HepG2 (cell line): ENCODE data around the gene ADGRB2. TPM values are rescaled to one million over a fixed set of nuclear protein-coding genes. Genes with fewer than 3 reads are reported as not detected.

Experiments used
- ATAC-seq: fragments of 200-7000 bp; cut with Tn5 transposase; 3 replicates; pipeline ENCODE4 v1.9.1; 2020; ENCODE audit warnings: mild to moderate bottlenecking, moderate library complexity
- BruUV-seq: library from RNA; stranded (reverse); fragments of 400-500 nt; replicated peaks from 2 replicates; lab custom pipeline; 2021; lab: Mats Ljungman, UMichigan
- CTCF ChIA-PET: fragments of 300-600 bp; formaldehyde crosslinking; extraction: SDS; loops from one replicate; lab custom pipeline; 2021; ENCODE audit warnings: low total read pairs, inconsistent platforms, low intra/inter-chr PET ratio; lab: Yijun Ruan, JAX
- POLR2A ChIA-PET: fragments of 350-600 bp; sonication (Branson Sonifier 250); formaldehyde crosslinking; loops from one replicate; lab custom pipeline; 2020; ENCODE audit warnings: antibody characterized with exemption, inconsistent platforms; lab: Yijun Ruan, JAX
- DNase-seq: peaks from one replicate; pipeline ENCODE4 v3.0.0-alpha.2; 2015; ENCODE audit warnings: low spot score
- FAIRE-seq: peaks from 3 replicates; lab custom pipeline; 2011; peaks lifted over from hg19 to GRCh38; lab: Jason Lieb, UNC
- H2AFZ ChIP-seq: one replicate; pipeline ENCODE4 v1.6.1; 2011; ENCODE audit warnings: low read length, inconsistent platforms
- H3K27ac ChIP-seq: fragments of 300-600 bp; 3 replicates; pipeline ENCODE4 v1.8.0; 2011; ENCODE audit warnings: mixed run types, mild to moderate bottlenecking, mixed read lengths, low read length, inconsistent platforms; ENCODE audit not compliant: insufficient read depth; ENCODE audit errors: extremely low read length
- H3K27me3 ChIP-seq, 2 experiments: fragments of 200-600 bp in 1 of 2; 2 replicates in 1 of 2; 3 replicates in 1 of 2; pipeline versions ENCODE4 v1.6.0 to v1.8.0; 2011; ENCODE audit warnings: low read length in 2 of 2, mild to moderate bottlenecking in 2 of 2, moderate library complexity in 2 of 2, inconsistent platforms in 1 of 2; ENCODE audit not compliant: insufficient read depth in 2 of 2, control insufficient read depth in 1 of 2
- H3K36me3 ChIP-seq, 2 experiments: fragments of 200-600 bp in 1 of 2; replicated peaks in 1 of 2; 2 replicates in 1 of 2; 3 replicates in 1 of 2; pipeline versions ENCODE4 v1.5.1 to v1.8.0; 2011; ENCODE audit warnings: low read length in 2 of 2, inconsistent platforms in 1 of 2; ENCODE audit not compliant: insufficient read depth in 2 of 2, control insufficient read depth in 1 of 2
- H3K4me1 ChIP-seq: 2 replicates; pipeline ENCODE4 v1.5.1; 2012; ENCODE audit warnings: low read length, inconsistent platforms; ENCODE audit not compliant: insufficient read depth
- H3K4me2 ChIP-seq: 2 replicates; pipeline ENCODE4 v1.6.0; 2011; ENCODE audit warnings: low read depth, low read length, inconsistent platforms
- H3K4me3 ChIP-seq, 3 experiments: fragments of 200-600 bp in 1 of 3; sonication (generic), shearing (Covaris generic) in 1 of 3; replicated peaks in 1 of 3; 2 replicates each; pipeline ENCODE4 v1.5.1; 2011 to 2016; ENCODE audit warnings: low read length in 3 of 3, inconsistent platforms in 2 of 3, low read depth in 2 of 3, mild to moderate bottlenecking in 2 of 3, control low read depth in 1 of 3, mixed read lengths in 1 of 3; ENCODE audit not compliant: insufficient read depth in 1 of 3
- H3K79me2 ChIP-seq: one replicate; pipeline ENCODE4 v1.6.1; 2011; ENCODE audit warnings: low read length, inconsistent platforms; ENCODE audit not compliant: insufficient read depth
- H3K9ac ChIP-seq: 2 replicates; pipeline ENCODE4 v1.6.0; 2011; ENCODE audit warnings: mild to moderate bottlenecking, low read depth, low read length, inconsistent platforms; ENCODE audit not compliant: insufficient read depth
- H3K9me3 ChIP-seq: 2 replicates; pipeline ENCODE4 v1.5.1; 2012; ENCODE audit warnings: mild to moderate bottlenecking, low read length
- H4K20me1 ChIP-seq: 2 replicates; pipeline ENCODE4 v1.6.0; 2011; ENCODE audit warnings: inconsistent platforms, mild to moderate bottlenecking, low read length, moderate library complexity; ENCODE audit not compliant: insufficient read depth
- AGO2 ChIP-seq: fragments of 200-400 bp; formaldehyde crosslinking; optimal IDR thresholded peaks from 2 replicates; pipeline ENCODE3; 2017; ENCODE audit warnings: mild to moderate bottlenecking, low read depth, low read length, moderate library complexity
- CENPT ChIP-seq: sonication (generic); formaldehyde crosslinking; IDR thresholded peaks from 2 replicates; pipeline ENCODE4 v1.8.0; 2022; ENCODE audit warnings: low read depth, mild to moderate bottlenecking, moderate library complexity, missing genetic modification reagents
- CHCHD3 ChIP-seq: sonication (generic); formaldehyde crosslinking; IDR thresholded peaks from 2 replicates; pipeline ENCODE4 v1.8.0; 2022; ENCODE audit warnings: mild to moderate bottlenecking, missing genetic modification reagents, moderate library complexity
- DMAP1 ChIP-seq: IDR thresholded peaks from 2 replicates; pipeline ENCODE4 v1.6.1; 2016
- FOSL2 ChIP-seq: sonication (generic); formaldehyde crosslinking; IDR thresholded peaks from 2 replicates; pipeline ENCODE4 v1.4.0; 2020; ENCODE audit warnings: missing genetic modification reagents
- HHEX ChIP-seq: IDR thresholded peaks from 2 replicates; pipeline ENCODE4 v1.6.1; 2016; ENCODE audit warnings: control low read depth
- HIVEP1 ChIP-seq: sonication (generic); formaldehyde crosslinking; IDR thresholded peaks from 2 replicates; pipeline ENCODE4 v1.4.0; 2020; ENCODE audit warnings: mild to moderate bottlenecking, missing genetic modification reagents
- MTF1 ChIP-seq: sonication (generic); formaldehyde crosslinking; IDR thresholded peaks from 2 replicates; pipeline ENCODE4 v1.5.0; 2020; ENCODE audit warnings: missing genetic modification reagents
- SOX6 ChIP-seq, 2 experiments: fragments of 450-650 bp in 1 of 2; sonication (generic) in 1 of 2; formaldehyde crosslinking in 1 of 2; IDR thresholded peaks; 2 replicates each; pipeline versions ENCODE4 v1.4.0 to v1.6.1; 2017 to 2020; ENCODE audit warnings: antibody characterized with exemption in 1 of 2, mild to moderate bottlenecking in 1 of 2, missing genetic modification reagents in 1 of 2
- SYNCRIP ChIP-seq: fragments of 200-400 bp; formaldehyde crosslinking; IDR thresholded peaks from 2 replicates; pipeline ENCODE4 v1.6.1; 2018; ENCODE audit warnings: mild to moderate bottlenecking, low read depth, low read length; ENCODE audit not compliant: insufficient read depth
- TBX3 ChIP-seq: fragments of 450-650 bp; IDR thresholded peaks from 2 replicates; pipeline ENCODE4 v1.6.1; 2017; ENCODE audit warnings: antibody characterized with exemption, mild to moderate bottlenecking, inconsistent platforms, borderline replicate concordance
- ZNF772 ChIP-seq: sonication (generic); formaldehyde crosslinking; IDR thresholded peaks from 2 replicates; pipeline ENCODE4 v1.5.0; 2020; ENCODE audit warnings: mild to moderate bottlenecking, missing genetic modification reagents
- WGBS: methylation state at CpG from one replicate; pipeline ENCODE4 v1.1.6; 2017; ENCODE audit warnings: low lambda C conversion rate; 5-methylcytosine and 5-hydroxymethylcytosine counted together
- in situ Hi-C: cut with HindIII; loops from 2 replicates; pipeline ENCODE4 v1.10.0; 2017; ENCODE audit warnings: low pct_unique_long_range_greater_than_20kb; ENCODE audit not compliant: extremely low pct_ligation_motif_present
- intact Hi-C: fragments of 100-400 bp; cut with micrococcal nuclease; formaldehyde crosslinking; loops from one replicate; pipeline ENCODE4 v1.10.0; 2022; ENCODE audit not compliant: unreplicated experiment
- polyA plus RNA-seq, 8 experiments: library from polyadenylated mRNA; depleted of rRNA in 3 of 8; stranded (reverse) in 7 of 8; unstranded in 1 of 8; fragments of >200 nt; fragmentation: Illumina TruSeq in 4 of 8; extraction: Trizol in 4 of 8; gene quantifications; 2 replicates each; pipeline versions ENCODE4 v1.2.1 to v1.2.3, GENCODE V29; 2011 to 2016; ENCODE audit warnings: low read depth in 4 of 8, missing spikeins in 1 of 8, mixed read lengths in 1 of 8; ENCODE audit not compliant: insufficient read depth in 1 of 8
- total RNA-seq, 5 experiments: library from RNA; depleted of rRNA; stranded (reverse); fragments of >200 nt; fragmentation: Illumina TruSeq; extraction: Trizol; gene quantifications; 2 replicates each; pipeline ENCODE4 v1.2.3, GENCODE V29; 2016; ENCODE audit warnings: low read depth in 1 of 5
- TF ChIP-seq, protein P1 (sequence below): sonication (generic); formaldehyde crosslinking; conservative IDR thresholded peaks from 2 replicates; pipeline ENCODE4 v1.4.0; 2020; ENCODE audit warnings: missing genetic modification reagents
- TF ChIP-seq, protein P2 (sequence below): sonication (generic); formaldehyde crosslinking; conservative IDR thresholded peaks from 2 replicates; pipeline ENCODE4 v1.4.0; 2020; ENCODE audit warnings: missing genetic modification reagents
- TF ChIP-seq, protein P3 (sequence below): sonication (generic); formaldehyde crosslinking; IDR thresholded peaks from 2 replicates; pipeline ENCODE4 v1.4.0; 2020; ENCODE audit warnings: mild to moderate bottlenecking, missing genetic modification reagents

ADGRB2 gene
- total and polyA plus RNA-seq, 2 of the 13 experiments (the other 11 are each of a cell fraction or from before 2014, with no cell fraction given): 0.03 to 0.09 TPM

DNA sequence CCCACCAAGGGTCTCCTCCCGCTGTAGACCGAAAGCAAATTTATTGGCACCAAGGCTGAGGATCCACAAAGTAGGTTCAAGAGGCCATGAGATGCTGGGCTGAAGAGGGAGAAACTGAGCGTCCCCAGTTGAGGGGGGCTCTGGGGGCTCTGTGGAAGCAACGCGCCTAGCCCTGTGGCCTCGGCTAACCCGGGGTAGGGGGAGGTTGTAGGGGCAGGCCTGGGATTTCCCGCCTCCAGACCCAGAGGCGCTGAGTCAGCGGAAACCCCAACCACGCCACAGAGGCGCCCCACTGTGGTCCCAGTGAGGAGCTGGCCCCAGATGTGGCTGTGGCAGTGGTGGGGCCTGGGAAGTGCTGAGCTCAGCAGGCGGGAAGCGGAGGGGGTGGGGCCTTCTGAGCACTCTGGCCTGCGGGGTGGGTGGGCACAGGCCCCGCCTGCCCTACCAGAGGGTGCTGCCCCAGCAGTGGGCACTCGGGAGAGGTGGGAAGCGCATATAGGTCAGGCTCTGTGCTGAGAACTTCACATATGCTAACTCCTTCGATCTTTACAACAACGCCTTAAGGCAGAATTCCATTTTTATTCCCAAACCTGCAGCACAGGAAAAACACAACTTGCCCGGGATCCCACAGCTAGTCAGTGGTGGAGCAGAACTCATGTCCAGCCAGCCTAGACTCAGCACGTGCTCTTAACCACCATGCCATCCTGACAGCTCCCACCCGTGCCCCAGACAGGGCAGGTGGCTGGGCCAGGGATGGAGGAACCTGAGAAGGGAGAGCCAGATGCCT is 58.9 kb downstream of the ADGRB2 start:
- ATAC-seq (peak; percentile 54), DNase-seq (peak; percentile 68), FAIRE-seq (peak; percentile 67)
- CTCF ChIA-PET: interaction anchor here (1.9 kb wide), 1 partner anchor 41 kb away, joined by 22 read pairs; no protein-coding TSS in a partner anchor
- peak overlapping the region; percentile 96 for H3K4me2 ChIP-seq
- POLR2A ChIA-PET: interaction anchor here (0.6 to 2.9 kb wide), 10 partner anchors 10 to 308 kb away, joined by 3 to 73 read pairs (median 6); partner anchors contain the start of genes KHDRBS1 and PEF1
- WGBS: 21% methylated on average over 15 of the region's 23 CpGs
- peak overlapping the region; percentile 59; the same call in 1 of the 2 replicates for H3K9ac ChIP-seq
- H3K36me3 ChIP-seq: no peaks in the 10 kb centered on the region
- no peaks in the 10 kb centered on the region for H4K20me1 ChIP-seq
- peak overlapping the region; percentile 54 to 69 (median 55) for H3K4me3 ChIP-seq
- no peaks in the 10 kb centered on the region for H3K79me2 ChIP-seq
- in situ Hi-C loops: no loop called here
- H3K9me3 ChIP-seq: no peaks in the 10 kb centered on the region
- H2AFZ ChIP-seq: peak overlapping the region; percentile 58
- H3K4me1 ChIP-seq: peaks cover 72% of the 10 kb centered on the region
- H3K27me3 ChIP-seq: peaks cover 2 to 18% of the 10 kb centered on the region in 2 experiments; a peak in 3 of 5 replicates
- intact Hi-C loops: loop anchor here (1.0 kb wide), 1 partner anchor 41 kb away; no protein-coding TSS in a partner anchor
- TSS peak; percentile 68 for BruUV-seq
- H3K27ac ChIP-seq: peak overlapping the region; percentile 57
- TF ChIP-seq, protein P1, sequence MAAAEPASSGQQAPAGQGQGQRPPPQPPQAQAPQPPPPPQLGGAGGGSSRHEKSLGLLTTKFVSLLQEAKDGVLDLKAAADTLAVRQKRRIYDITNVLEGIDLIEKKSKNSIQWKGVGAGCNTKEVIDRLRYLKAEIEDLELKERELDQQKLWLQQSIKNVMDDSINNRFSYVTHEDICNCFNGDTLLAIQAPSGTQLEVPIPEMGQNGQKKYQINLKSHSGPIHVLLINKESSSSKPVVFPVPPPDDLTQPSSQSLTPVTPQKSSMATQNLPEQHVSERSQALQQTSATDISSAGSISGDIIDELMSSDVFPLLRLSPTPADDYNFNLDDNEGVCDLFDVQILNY (CRISPR knock-in tag): peak; percentile 70; the same call in 1 of the 2 replicates
- TF ChIP-seq, protein P2, sequence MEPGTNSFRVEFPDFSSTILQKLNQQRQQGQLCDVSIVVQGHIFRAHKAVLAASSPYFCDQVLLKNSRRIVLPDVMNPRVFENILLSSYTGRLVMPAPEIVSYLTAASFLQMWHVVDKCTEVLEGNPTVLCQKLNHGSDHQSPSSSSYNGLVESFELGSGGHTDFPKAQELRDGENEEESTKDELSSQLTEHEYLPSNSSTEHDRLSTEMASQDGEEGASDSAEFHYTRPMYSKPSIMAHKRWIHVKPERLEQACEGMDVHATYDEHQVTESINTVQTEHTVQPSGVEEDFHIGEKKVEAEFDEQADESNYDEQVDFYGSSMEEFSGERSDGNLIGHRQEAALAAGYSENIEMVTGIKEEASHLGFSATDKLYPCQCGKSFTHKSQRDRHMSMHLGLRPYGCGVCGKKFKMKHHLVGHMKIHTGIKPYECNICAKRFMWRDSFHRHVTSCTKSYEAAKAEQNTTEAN: no peak
- TF ChIP-seq DMAP1 (CRISPR knock-in tag) (0 out of 2 replicates have a peak, but pooled peaks have one; percentile 15), AGO2 (no peak), ZNF772 (no peak), MTF1 (CRISPR knock-in tag) (no peak), CENPT (no peak), TBX3 (no peak), HIVEP1 (CRISPR knock-in tag) (peak; percentile 82), SYNCRIP (no peak), CHCHD3 (CRISPR knock-in tag) (no peak), SOX6 (IDR thresholded peaks at IDR 0.05) (no peak), SOX6 (CRISPR knock-in tag; IDR thresholded peaks at IDR 0.05) (peak; percentile 30; the same call in 1 of the 2 replicates), HHEX (CRISPR knock-in tag) (no peak), FOSL2 (peak; percentile 58; the same call in 1 of the 2 replicates)
- TF ChIP-seq, protein P3, sequence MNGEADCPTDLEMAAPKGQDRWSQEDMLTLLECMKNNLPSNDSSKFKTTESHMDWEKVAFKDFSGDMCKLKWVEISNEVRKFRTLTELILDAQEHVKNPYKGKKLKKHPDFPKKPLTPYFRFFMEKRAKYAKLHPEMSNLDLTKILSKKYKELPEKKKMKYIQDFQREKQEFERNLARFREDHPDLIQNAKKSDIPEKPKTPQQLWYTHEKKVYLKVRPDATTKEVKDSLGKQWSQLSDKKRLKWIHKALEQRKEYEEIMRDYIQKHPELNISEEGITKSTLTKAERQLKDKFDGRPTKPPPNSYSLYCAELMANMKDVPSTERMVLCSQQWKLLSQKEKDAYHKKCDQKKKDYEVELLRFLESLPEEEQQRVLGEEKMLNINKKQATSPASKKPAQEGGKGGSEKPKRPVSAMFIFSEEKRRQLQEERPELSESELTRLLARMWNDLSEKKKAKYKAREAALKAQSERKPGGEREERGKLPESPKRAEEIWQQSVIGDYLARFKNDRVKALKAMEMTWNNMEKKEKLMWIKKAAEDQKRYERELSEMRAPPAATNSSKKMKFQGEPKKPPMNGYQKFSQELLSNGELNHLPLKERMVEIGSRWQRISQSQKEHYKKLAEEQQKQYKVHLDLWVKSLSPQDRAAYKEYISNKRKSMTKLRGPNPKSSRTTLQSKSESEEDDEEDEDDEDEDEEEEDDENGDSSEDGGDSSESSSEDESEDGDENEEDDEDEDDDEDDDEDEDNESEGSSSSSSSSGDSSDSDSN (CRISPR knock-in tag): 0 out of 2 replicates have a peak, but pooled peaks have one; percentile 37
